MCF 10A (cell line): ENCODE measurements around the gene VAV3. TPM values are rescaled to one million over a fixed set of nuclear protein-coding genes. Genes with fewer than 3 reads are reported as not detected.
A peak's percentile ranks its signal among the peaks of the same experiment; 100 is the strongest.

Experiments used
- Bru-seq: library from RNA; stranded (reverse); fragments of 400-500 nt; gene quantifications from one replicate; lab custom pipeline; 2021; lab: Mats Ljungman, UMichigan
- BruChase-seq, 2 experiments: library from RNA; stranded (reverse); fragments of 400-500 nt; gene quantifications; one replicate each; lab custom pipeline; 2021; lab: Mats Ljungman, UMichigan
- BruUV-seq: library from RNA; stranded (reverse); fragments of 400-500 nt; replicated peaks from 2 replicates; lab custom pipeline; 2021; lab: Mats Ljungman, UMichigan
- CTCF ChIA-PET: fragments of 300-600 bp; sonication (Branson Sonifier 250); formaldehyde crosslinking; extraction: SDS; loops from one replicate; lab custom pipeline; 2021; ENCODE audit warnings: antibody characterized with exemption, inconsistent platforms; lab: Yijun Ruan, JAX
- POLR2A ChIA-PET: fragments of 300-600, 350-650 bp; sonication (Branson Sonifier 250); formaldehyde crosslinking; extraction: SDS; loops from one replicate; lab custom pipeline; 2020; ENCODE audit warnings: antibody characterized with exemption, inconsistent platforms; lab: Yijun Ruan, JAX
- DNase-seq: peaks from one replicate; pipeline ENCODE4 v3.0.0-alpha.2; 2018; ENCODE audit not compliant: unreplicated experiment
- H3K27ac Mint-ChIP-seq: one replicate; pipeline ENCODE4 v1.8.0; 2022; ENCODE audit warnings: mild to moderate bottlenecking, low read depth, mixed read lengths; ENCODE audit not compliant: unreplicated experiment
- H3K27me3 Mint-ChIP-seq: one replicate; pipeline ENCODE4 v1.8.0; 2022; ENCODE audit warnings: mixed read lengths; ENCODE audit not compliant: insufficient read depth, unreplicated experiment
- H3K36me3 Mint-ChIP-seq: one replicate; pipeline ENCODE4 v1.8.0; 2022; ENCODE audit warnings: mild to moderate bottlenecking, moderate library complexity, mixed read lengths; ENCODE audit not compliant: insufficient read depth, unreplicated experiment
- H3K4me1 Mint-ChIP-seq: one replicate; pipeline ENCODE4 v1.8.0; 2022; ENCODE audit warnings: mixed read lengths; ENCODE audit not compliant: insufficient read depth, unreplicated experiment
- H3K4me3 Mint-ChIP-seq: one replicate; pipeline ENCODE4 v1.8.0; 2022; ENCODE audit warnings: mild to moderate bottlenecking, moderate library complexity, mixed read lengths; ENCODE audit not compliant: unreplicated experiment
- H3K9me3 Mint-ChIP-seq: one replicate; pipeline ENCODE4 v1.8.0; 2022; ENCODE audit warnings: mixed read lengths; ENCODE audit not compliant: unreplicated experiment
- intact Hi-C: fragments of 100-400 bp; cut with micrococcal nuclease; formaldehyde crosslinking; loops from 2 replicates; pipeline ENCODE4 v1.14.1; 2022
- long read RNA-seq: library from polyadenylated mRNA; stranded (forward); transcript quantifications from one replicate; pipeline ENCODE4 v2.0.0, GENCODE V29; 2022
- total RNA-seq: library from RNA; stranded (reverse); gene quantifications from 2 replicates; pipeline ENCODE4 v1.2.3, GENCODE V29; 2022
- TF ChIP-seq, protein P1 (sequence below): fragments of 200-600 bp; IDR thresholded peaks from one replicate; pipeline ENCODE4 v1.8.0; 2022; ENCODE audit warnings: antibody characterized with exemption, mild to moderate bottlenecking; ENCODE audit not compliant: unreplicated experiment

Gene VAV3
- total RNA-seq (2.0 and 3.0 TPM in 2 replicates), Bru-seq, nascent RNA (percentile 35 among the genes with signal in this experiment), BruChase-seq, experiment 1, labeled RNA remaining after a 6-hour chase (percentile 19 among the genes with signal in this experiment), BruChase-seq, experiment 2, labeled RNA remaining after a 2-hour chase (percentile 26 among the genes with signal in this experiment)
- long read RNA-seq, transcript VAV3-203 (10 exons, 1,293 nt): major isoform, 5 of 7 reads
- long read RNA-seq, partial matches to known transcripts: 0 of 7 reads
- long read RNA-seq, other reads (novel, unspliced or antisense): 1 of 7 reads

DNA sequence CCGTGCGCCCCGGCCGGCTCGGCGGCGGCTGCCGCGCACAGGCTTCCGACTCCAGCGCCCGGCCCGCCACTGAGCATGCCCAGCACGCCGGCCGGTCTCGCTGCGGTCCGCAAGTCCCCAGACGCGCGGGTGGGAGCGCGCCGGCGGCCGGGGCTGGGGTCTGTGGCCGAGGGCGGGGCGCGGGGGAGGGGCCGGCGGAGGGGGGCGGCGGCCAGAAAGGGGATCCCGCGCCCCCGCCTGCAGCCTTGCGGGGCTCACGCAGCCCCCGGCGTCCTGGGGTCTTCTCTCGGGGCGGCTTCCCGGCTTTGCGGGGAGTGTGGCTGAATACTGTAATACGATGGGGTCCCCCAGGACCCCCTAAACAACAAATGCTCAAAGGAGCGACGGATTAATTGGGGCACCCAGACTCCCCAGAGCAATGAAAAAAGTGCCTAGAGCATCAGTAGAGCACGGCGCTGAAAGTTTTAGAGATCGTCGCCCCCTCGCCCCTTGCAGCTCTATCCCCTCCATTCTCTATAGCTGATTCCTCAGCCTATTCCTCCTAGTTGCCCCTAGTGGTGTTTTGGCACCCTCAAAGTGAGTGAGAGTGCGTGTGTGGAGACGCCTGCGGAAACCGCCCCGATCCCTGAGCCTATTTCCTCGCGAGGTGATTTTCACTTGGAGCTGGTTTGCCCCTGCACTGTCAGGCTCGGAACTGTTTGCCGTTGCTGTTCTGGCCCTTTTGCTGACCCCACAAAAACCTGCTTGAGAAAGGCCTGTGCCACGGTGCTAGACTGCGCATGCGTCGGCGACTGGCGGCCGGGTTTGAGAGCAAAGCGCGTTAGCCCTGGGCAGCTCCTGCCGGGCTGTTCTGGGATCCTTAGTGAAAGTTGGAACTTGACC is at the start of gene VAV3:
Gene VAV3, minus strand, starts transcription at position 71 of the 882 bp plus-strand sequence. CDS start 311 bp downstream, outside the sequence.
- H3K4me3 Mint-ChIP-seq: peak within 1 kb of the TSS; percentile 70
- no peaks in the 10 kb centered on the region for H3K36me3 Mint-ChIP-seq
- H3K4me1 Mint-ChIP-seq: peaks cover 13% of the 10 kb centered on the region
- no TSS peak for BruUV-seq
- H3K9me3 Mint-ChIP-seq: no peaks in the 10 kb centered on the region
- ChIA-PET CTCF (interaction anchor here (0.7 to 2.0 kb wide), 3 partner anchors 16 to 182 kb away, joined by 3 to 8 read pairs (median 3); no protein-coding TSS in a partner anchor), POLR2A (interaction anchor here (0.6 kb wide), 1 partner anchor 158 kb away, joined by 4 read pairs; no protein-coding TSS in a partner anchor)
- DNase-seq: peak; percentile 22
- TF ChIP-seq, protein P1, sequence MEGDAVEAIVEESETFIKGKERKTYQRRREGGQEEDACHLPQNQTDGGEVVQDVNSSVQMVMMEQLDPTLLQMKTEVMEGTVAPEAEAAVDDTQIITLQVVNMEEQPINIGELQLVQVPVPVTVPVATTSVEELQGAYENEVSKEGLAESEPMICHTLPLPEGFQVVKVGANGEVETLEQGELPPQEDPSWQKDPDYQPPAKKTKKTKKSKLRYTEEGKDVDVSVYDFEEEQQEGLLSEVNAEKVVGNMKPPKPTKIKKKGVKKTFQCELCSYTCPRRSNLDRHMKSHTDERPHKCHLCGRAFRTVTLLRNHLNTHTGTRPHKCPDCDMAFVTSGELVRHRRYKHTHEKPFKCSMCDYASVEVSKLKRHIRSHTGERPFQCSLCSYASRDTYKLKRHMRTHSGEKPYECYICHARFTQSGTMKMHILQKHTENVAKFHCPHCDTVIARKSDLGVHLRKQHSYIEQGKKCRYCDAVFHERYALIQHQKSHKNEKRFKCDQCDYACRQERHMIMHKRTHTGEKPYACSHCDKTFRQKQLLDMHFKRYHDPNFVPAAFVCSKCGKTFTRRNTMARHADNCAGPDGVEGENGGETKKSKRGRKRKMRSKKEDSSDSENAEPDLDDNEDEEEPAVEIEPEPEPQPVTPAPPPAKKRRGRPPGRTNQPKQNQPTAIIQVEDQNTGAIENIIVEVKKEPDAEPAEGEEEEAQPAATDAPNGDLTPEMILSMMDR: no peak
- peaks cover 10% of the 10 kb centered on the region for H3K27me3 Mint-ChIP-seq
- intact Hi-C loops: loop anchor here (10.0 kb wide), 1 partner anchor 159 kb away; no protein-coding TSS in a partner anchor
- no peak within 1 kb of the TSS for H3K27ac Mint-ChIP-seq

DNA sequence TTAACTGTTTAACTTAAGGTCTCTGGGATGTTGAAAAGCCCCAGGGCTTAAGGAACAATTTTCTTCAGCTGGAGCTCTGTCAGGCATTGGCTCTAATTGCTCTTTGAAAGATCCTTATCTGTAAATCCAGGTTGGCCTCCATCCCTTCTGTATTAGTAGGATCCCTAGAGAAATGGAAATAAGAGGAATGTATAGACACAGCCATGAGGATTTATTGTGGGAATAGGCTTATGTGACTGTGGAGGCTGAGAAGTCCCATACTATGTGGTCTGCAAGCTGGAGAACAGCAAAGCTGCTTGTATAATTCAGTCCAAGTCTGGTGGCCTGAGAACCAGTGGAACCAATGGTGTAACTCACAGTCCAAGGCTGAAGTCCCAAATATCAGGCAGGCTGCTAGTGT is 47.6 kb upstream of the VAV3 start:
- BruUV-seq: no TSS peak
- POLR2A ChIA-PET: interaction anchor here (0.9 kb wide), 1 partner anchor 33 kb away, joined by 3 read pairs; no protein-coding TSS in a partner anchor

DNA sequence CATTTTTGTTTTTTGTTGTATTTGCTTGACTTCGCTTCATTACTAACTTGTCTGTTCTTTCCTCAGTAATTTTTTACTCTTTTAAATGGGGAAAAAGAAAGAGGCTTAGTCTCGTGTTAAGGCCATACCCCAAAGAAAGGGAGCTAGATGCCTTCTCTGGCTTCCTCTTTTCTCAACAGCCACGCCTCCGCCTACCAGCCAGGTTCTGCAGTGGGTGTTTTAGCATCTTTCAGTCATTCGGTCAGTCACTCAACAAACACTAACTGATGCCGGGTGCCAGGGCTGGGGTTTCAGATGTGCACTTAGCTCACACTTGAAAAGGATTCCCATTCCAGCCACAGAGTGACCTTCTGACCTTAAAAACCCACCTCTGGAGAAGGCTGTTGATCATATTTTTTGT is 46.3 kb upstream of the VAV3 start:
- intact Hi-C loops: no loop called here
- no peaks in the 10 kb centered on the region for H3K27me3 Mint-ChIP-seq
- no TSS peak for BruUV-seq
- no peaks in the 10 kb centered on the region for H3K9me3 Mint-ChIP-seq
- no peak for DNase-seq
- H3K4me1 Mint-ChIP-seq: peaks cover 30% of the 10 kb centered on the region
- TF ChIP-seq, protein P1: no peak
- ChIA-PET POLR2A (interaction anchor here (1.2 kb wide), 1 partner anchor 13 kb away, joined by 3 read pairs; no protein-coding TSS in a partner anchor), CTCF (interaction anchor here (0.6 kb wide), 1 partner anchor 19 kb away, joined by 4 read pairs; no protein-coding TSS in a partner anchor)
- no peak overlapping the region for H3K27ac Mint-ChIP-seq
- H3K4me3 Mint-ChIP-seq: no peak overlapping the region
- no peaks in the 10 kb centered on the region for H3K36me3 Mint-ChIP-seq

More for the DNA sequence above, 47.6 kb upstream of the VAV3 start:
- Mint-ChIP-seq H3K36me3 (no peaks in the 10 kb centered on the region), H3K27me3 (no peaks in the 10 kb centered on the region), H3K4me1 (peaks cover 37% of the 10 kb centered on the region), H3K9me3 (no peaks in the 10 kb centered on the region), H3K4me3 (no peak overlapping the region), H3K27ac (no peak overlapping the region)
- CTCF ChIA-PET: interaction anchor here (0.6 to 0.7 kb wide), 2 partner anchors 16 to 113 kb away, joined by 3 read pairs; no protein-coding TSS in a partner anchor
- intact Hi-C loops: no loop called here
- TF ChIP-seq, protein P1: no peak
- DNase-seq: no peak
